Testis (tissue), 3 donors: ENCODE data around the gene DGCR6L. TPM values are rescaled to one million over a fixed set of nuclear protein-coding genes. Genes with fewer than 3 reads are reported as not detected.
A peak's percentile ranks its signal among the peaks of the same experiment; 100 is the strongest.
"Not testable (repeated sequence)": the region's sequence is repeated elsewhere in the genome, so short reads cannot be mapped to it uniquely, and the experiment has no call there.

Source experiments
- DNase-seq: peaks from one replicate; pipeline ENCODE4 v3.0.0-alpha.2; 2019
- H3K27ac ChIP-seq, 2 donors: fragments of 200-600 bp; sonication (generic); one replicate each; pipeline ENCODE4 v1.5.1; 2019
- H3K27me3 ChIP-seq: fragments of 200-600 bp; sonication (generic); one replicate; pipeline ENCODE4 v1.5.1; 2019
- H3K36me3 ChIP-seq: fragments of 200-600 bp; sonication (generic); one replicate; pipeline ENCODE4 v1.5.1; 2017; ENCODE audit warnings: low read depth; ENCODE audit errors: missing control alignments
- H3K4me1 ChIP-seq: fragments of 200-600 bp; sonication (generic); one replicate; pipeline ENCODE4 v1.5.1; 2019
- H3K4me3 ChIP-seq, 2 donors: fragments of 200-600 bp; sonication (generic); one replicate each; pipeline ENCODE4 v1.5.1; 2017 to 2019
- H3K9me3 ChIP-seq: fragments of 200-600 bp; sonication (generic); one replicate; pipeline ENCODE4 v1.5.1; 2017
- CTCF ChIP-seq, 3 experiments: fragments of 450-650 bp in 2 of 3; fragments of 200-600 bp in 1 of 3; sonication (generic) in 1 of 3; IDR thresholded peaks; one replicate each; pipeline ENCODE4 v1.5.1; 2016 to 2019; ENCODE audit warnings: antibody characterized with exemption in 3 of 3, mild to moderate bottlenecking in 2 of 3, moderate library complexity in 1 of 3
- POLR2A ChIP-seq: fragments of 450-650 bp; IDR thresholded peaks from one replicate; pipeline ENCODE4 v1.6.1; 2017; ENCODE audit warnings: antibody characterized with exemption, mild to moderate bottlenecking, moderate library complexity
- WGBS, 2 donors: methylation state at CpG; one replicate each; pipeline ENCODE4 v1.1.5; 2018; 5-methylcytosine and 5-hydroxymethylcytosine counted together
- intact Hi-C: fragments of 100-400 bp; cut with DNase I; formaldehyde crosslinking; loops from one replicate; pipeline ENCODE4 v1.15.1; 2023; ENCODE audit warnings: low total_unique reads
- polyA plus RNA-seq: library from polyadenylated mRNA; stranded (reverse); fragments of 350-450 nt; fragmentation: Illumina TruSeq; extraction: RNeasy Lipid Tissue Mini Kit (QIAGEN cat#74804); gene quantifications from one replicate; pipeline ENCODE4 v1.2.3, GENCODE V29; 2014; ENCODE audit warnings: low read depth, low replicate concordance; ENCODE audit not compliant: insufficient read depth
- total RNA-seq, 2 donors: library from RNA; depleted of rRNA; stranded (reverse); fragments of >200 nt; gene quantifications; one replicate each; pipeline ENCODE4 v1.2.3, GENCODE V29; 2016

Gene DGCR6L
- total and polyA plus RNA-seq, 3 donors from 2014 or later, result 152 to 257 (median 171) TPM

- intact Hi-C loops, H3K9me3 ChIP-seq, H3K27me3 ChIP-seq, H3K4me3 ChIP-seq, H3K27ac ChIP-seq, H3K36me3 ChIP-seq: not testable (repeated sequence)
- H3K4me1 ChIP-seq, result peaks cover 15% of the 10 kb centered on the region
- 65 to 72% methylated on average over 8 of the region's 8 CpGs for WGBS, 2 donors
- peak in 2 of 3 experiments; percentile 30 to 46 for TF ChIP-seq CTCF (IDR thresholded peaks at IDR 0.05)
- DNase-seq, result peak; percentile 48
Observed at GRCh38 chr22:20317402-20318042, 2.3 kb downstream of the DGCR6L start.

DNA sequence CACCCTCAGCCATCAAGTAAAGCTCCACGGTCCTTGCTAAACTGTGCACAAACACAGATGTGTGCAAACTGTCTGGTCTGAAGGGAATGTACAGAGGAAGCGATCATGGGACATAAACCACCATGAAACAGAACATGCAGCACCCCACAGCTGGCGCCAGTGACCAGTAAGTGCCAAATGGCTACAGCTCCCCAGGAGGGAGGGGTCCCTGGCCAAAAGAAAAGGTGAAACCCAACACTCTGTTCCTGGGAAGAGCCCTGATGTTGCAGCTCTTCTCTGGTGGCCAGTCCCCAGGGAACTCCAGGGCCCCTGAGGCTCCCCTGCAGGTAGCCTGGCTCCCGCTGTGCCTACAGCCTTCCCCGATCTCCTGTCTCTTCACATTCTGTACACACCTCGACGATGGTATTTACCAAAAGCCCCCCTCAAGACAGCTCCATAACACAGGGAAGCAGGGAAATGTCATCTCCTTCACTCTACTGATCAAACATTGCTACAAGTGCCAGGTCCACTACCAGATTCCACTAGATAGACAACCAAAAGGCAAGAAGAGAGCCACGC lies 2.9 kb downstream of the DGCR6L start:
- Histone ChIP-seq H3K9me3 (no peaks in the 10 kb centered on the region), H3K27me3 (no peaks in the 10 kb centered on the region), H3K36me3 (no peaks in the 10 kb centered on the region), H3K4me3 (no peak overlapping the region), H3K4me1 (peaks cover 15% of the 10 kb centered on the region), H3K27ac (no peak overlapping the region)
- DNase-seq, result peak; percentile 9
- WGBS, 2 donors, result 89 to 90% methylated on average over 8 of the region's 8 CpGs
- intact Hi-C loops, result no loop called here
- TF ChIP-seq CTCF (IDR thresholded peaks at IDR 0.05) (no peak), POLR2A (no peak)

- TF ChIP-seq CTCF (IDR thresholded peaks at IDR 0.05), result no peak
- TF ChIP-seq POLR2A, result no peak
- Histone ChIP-seq H3K27me3 (no peaks in the 10 kb centered on the region), H3K9me3 (no peaks in the 10 kb centered on the region), H3K27ac (no peak overlapping the region), H3K4me3 (no peak overlapping the region), H3K36me3 (no peaks in the 10 kb centered on the region), H3K4me1 (peaks cover 11% of the 10 kb centered on the region)
- intact Hi-C loops, result no loop called here
- 84 to 96% methylated on average over 4 to 12 of the region's 12 CpGs for WGBS, 2 donors
- DNase-seq, result peak; percentile 9
Observed at GRCh38 chr22:20316217-20316843, 3.5 kb downstream of the DGCR6L start.

DNA sequence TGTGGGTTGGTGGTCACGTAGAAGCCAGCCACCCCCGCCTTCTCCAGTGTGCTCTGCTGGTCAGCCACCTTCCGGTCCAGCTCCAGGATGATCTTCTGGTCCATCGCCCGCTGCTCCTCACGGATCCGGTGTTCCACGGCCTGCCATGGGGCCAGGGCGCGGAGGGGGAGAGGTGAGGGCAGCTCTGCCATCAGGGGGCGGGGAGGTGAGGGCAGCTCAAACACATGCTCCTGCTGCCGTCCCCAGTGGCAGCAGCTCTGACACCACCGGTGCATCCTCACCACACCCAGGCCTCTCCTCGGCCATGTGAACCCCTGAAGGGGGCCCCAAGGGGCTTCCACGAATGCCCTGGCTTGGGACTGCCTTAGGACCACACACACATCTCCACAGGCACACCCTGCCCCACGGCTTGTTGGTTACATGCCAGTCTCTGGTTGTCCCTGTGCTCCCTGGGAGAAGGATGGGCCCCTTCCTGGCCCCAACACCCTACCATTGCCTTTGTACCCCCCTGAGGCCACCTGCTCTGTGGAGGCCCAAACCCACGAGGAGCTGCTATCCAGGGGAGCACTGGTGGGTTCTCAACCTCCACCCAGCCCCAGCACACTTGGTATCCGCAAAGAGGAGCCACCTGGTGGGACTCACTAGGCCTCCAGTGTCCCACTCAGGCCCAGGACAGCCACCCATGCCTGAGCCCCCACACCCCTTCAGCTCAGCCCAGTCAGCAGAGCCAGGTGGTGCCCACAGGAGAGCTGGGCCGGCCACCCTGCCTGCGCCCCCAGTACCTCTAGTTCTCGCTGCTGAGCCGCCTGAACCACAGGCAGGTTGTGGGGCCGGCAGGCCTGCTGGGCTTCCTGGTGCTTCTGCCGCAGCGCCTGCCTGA lies 4.3 kb downstream of the DGCR6L start:
- no peaks in the 10 kb centered on the region for H3K27me3 ChIP-seq
- intact Hi-C loops, result no loop called here
- H3K4me1 ChIP-seq, result peaks cover 4% of the 10 kb centered on the region
- TF ChIP-seq CTCF (IDR thresholded peaks at IDR 0.05) (no peak), POLR2A (no peak)
- 85 to 95% methylated on average over 12 to 20 of the region's 25 CpGs for WGBS, 2 donors
- H3K36me3 ChIP-seq, result no peaks in the 10 kb centered on the region
- no peaks in the 10 kb centered on the region for H3K9me3 ChIP-seq
- peak; percentile 12 for DNase-seq
- H3K4me3 ChIP-seq, result no peak overlapping the region
- no peak overlapping the region for H3K27ac ChIP-seq

DNA sequence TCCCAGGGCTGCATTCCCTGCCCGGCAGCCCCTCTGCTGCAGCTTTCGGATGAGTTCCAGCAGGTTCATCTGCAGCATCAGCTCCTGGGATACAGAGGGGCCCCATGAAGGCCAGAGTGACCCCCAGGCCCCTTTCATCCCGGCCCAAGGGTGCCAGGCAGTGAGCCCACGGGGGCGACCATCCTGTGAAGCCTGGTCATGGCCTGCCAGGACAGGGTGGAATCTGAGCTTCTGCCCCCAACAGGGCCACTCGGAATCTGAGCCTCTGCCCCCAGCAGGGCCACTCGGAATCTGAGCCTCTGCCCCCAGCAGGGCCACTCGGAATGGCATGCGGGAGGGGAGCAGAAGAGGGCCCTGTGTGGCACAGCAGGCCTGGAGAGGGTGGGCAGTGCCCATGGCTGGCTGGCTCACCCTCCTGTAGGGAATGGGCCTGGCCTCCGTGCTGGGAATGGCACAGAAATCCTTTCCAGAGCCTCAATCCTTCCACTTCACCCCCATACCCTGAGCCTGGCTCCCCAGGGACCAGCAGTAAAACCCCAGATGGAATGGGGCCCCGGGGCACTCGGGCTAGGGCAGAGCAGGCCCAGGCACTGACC lies 5.0 kb downstream of the DGCR6L start:
- H3K27me3 ChIP-seq, intact Hi-C loops, H3K27ac ChIP-seq, H3K4me3 ChIP-seq, H3K36me3 ChIP-seq, H3K4me1 ChIP-seq, H3K9me3 ChIP-seq: not testable (repeated sequence)
- peak; percentile 8 for DNase-seq
- WGBS, 2 donors, result 87 to 100% methylated on average over 2 to 12 of the region's 12 CpGs

GRCh38 chr22:20314206-20314605 lies 5.7 kb downstream of the DGCR6L start:
- H3K9me3 ChIP-seq, H3K36me3 ChIP-seq, H3K27me3 ChIP-seq, H3K4me3 ChIP-seq, intact Hi-C loops, H3K27ac ChIP-seq, H3K4me1 ChIP-seq: not testable (repeated sequence)
- WGBS, 2 donors, result 86% methylated on average over 1 of the region's 5 CpGs; no CpG with 5 or more reads in 1 of the 2 donors
- DNase-seq, result peak; percentile 6
